Endothelial cell (in vitro differentiated cells): ENCODE measurements around the gene TOR1B. TPM values are rescaled to one million over a fixed set of nuclear protein-coding genes. Genes with fewer than 3 reads are reported as not detected.

Source experiments
- DNase-seq: peaks from one replicate; pipeline ENCODE4 v3.0.0; 2021; ENCODE audit warnings: low spot score
- H3K27ac Mint-ChIP-seq: one replicate; pipeline ENCODE4 v1.8.0; 2021; ENCODE audit warnings: mixed read lengths, inconsistent platforms; ENCODE audit not compliant: unreplicated experiment
- H3K27me3 Mint-ChIP-seq: one replicate; pipeline ENCODE4 v1.8.0; 2021; ENCODE audit warnings: mild to moderate bottlenecking, moderate library complexity, mixed read lengths, inconsistent platforms; ENCODE audit not compliant: unreplicated experiment
- H3K36me3 Mint-ChIP-seq: one replicate; pipeline ENCODE4 v1.8.0; 2021; ENCODE audit warnings: mild to moderate bottlenecking, low read depth, mixed read lengths, inconsistent platforms; ENCODE audit not compliant: unreplicated experiment
- H3K4me1 Mint-ChIP-seq: one replicate; pipeline ENCODE4 v1.8.0; 2021; ENCODE audit warnings: mild to moderate bottlenecking, mixed read lengths, inconsistent platforms; ENCODE audit not compliant: unreplicated experiment
- H3K4me3 Mint-ChIP-seq: one replicate; pipeline ENCODE4 v1.8.0; 2021; ENCODE audit warnings: mild to moderate bottlenecking, mixed read lengths, inconsistent platforms; ENCODE audit not compliant: unreplicated experiment
- H3K9me3 Mint-ChIP-seq: one replicate; pipeline ENCODE4 v1.8.0; 2021; ENCODE audit warnings: mixed read lengths, inconsistent platforms; ENCODE audit not compliant: unreplicated experiment
- total RNA-seq: library from RNA; stranded (reverse); fragmentation: NEBNext Ultra II Directional; extraction: Animal tissue kit (Norgen Biotek cat#: 25700); gene quantifications from one replicate; pipeline ENCODE4 v1.2.1, GENCODE V29; 2021; ENCODE audit not compliant: unreplicated experiment
- TF ChIP-seq, protein P1 (sequence below): fragments of 200-600 bp; sonication (generic); IDR thresholded peaks from one replicate; pipeline ENCODE4 v1.5.0; 2021; ENCODE audit warnings: antibody characterized with exemption; ENCODE audit not compliant: unreplicated experiment

The TOR1B gene
- total RNA-seq, 1 donor from 2014 or later = 22.8 TPM

DNA sequence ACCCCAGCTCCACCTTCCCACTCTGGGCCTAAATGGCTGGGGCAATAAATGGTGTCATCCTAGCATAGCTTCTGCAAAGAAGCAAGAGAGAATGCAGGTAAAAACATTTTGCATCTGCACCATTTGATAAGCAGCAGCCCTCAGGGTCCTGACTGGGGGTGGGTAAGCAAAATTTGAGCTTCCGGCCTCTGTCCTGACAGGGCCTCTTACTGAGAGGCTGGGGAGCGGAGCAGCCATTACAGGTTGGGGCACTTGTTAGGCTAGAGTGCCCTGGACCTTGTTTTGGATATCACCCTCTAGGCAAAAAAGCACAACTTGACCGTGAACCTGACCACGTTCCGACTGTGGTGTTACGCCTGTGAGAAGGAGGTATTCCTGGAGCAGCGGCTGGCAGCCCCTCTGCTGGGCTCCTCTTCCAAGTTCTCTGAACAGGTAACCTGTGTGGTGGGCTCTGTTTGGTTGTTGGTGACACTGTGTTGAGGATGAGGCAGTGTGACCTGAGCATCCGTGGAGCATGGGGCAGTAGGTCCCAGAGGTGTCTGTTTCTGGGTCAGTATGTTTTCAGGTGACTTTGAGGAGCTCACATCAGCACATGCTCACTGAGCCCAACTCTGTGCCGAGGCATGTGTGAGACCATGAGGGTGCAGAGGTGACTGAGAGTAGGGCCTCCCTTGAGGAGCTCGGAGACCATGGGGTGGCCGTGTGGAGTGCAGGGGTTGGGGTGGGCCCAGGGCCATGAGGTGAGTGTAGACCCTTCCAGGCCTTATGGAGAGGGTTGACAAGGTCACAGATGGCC is 55.4 kb downstream of the TOR1B start:
- TF ChIP-seq, protein P1, sequence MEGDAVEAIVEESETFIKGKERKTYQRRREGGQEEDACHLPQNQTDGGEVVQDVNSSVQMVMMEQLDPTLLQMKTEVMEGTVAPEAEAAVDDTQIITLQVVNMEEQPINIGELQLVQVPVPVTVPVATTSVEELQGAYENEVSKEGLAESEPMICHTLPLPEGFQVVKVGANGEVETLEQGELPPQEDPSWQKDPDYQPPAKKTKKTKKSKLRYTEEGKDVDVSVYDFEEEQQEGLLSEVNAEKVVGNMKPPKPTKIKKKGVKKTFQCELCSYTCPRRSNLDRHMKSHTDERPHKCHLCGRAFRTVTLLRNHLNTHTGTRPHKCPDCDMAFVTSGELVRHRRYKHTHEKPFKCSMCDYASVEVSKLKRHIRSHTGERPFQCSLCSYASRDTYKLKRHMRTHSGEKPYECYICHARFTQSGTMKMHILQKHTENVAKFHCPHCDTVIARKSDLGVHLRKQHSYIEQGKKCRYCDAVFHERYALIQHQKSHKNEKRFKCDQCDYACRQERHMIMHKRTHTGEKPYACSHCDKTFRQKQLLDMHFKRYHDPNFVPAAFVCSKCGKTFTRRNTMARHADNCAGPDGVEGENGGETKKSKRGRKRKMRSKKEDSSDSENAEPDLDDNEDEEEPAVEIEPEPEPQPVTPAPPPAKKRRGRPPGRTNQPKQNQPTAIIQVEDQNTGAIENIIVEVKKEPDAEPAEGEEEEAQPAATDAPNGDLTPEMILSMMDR = no peak
- Mint-ChIP-seq H3K9me3 (no peaks in the 10 kb centered on the region), H3K36me3 (peaks cover 27% of the 10 kb centered on the region), H3K27me3 (peaks cover 2% of the 10 kb centered on the region), H3K4me3 (no peak overlapping the region), H3K4me1 (no peaks in the 10 kb centered on the region), H3K27ac (no peak overlapping the region)
- DNase-seq = no peak

Other genes with a start within 250 kb of the TOR1B start
- not detected for gene C9orf50, start 182.1 kb upstream of the TOR1B start, total RNA-seq
- gene NTMT1, start 177.0 kb upstream of the TOR1B start, total RNA-seq = 16.7 TPM
- 26.2 TPM for gene ASB6, start 161.0 kb upstream of the TOR1B start, total RNA-seq
- gene PRRX2, start 137.5 kb upstream of the TOR1B start, total RNA-seq = 0.21 TPM
- 0.15 TPM for gene PTGES, start 50.1 kb upstream of the TOR1B start, total RNA-seq
- gene TOR1A, start 21.0 kb downstream of the TOR1B start, total RNA-seq = 58.0 TPM
- 29.1 TPM for gene C9orf78, start 32.1 kb downstream of the TOR1B start, total RNA-seq
- 21.7 TPM for gene USP20, start 32.3 kb downstream of the TOR1B start, total RNA-seq
- gene FNBP1, start 240.0 kb downstream of the TOR1B start, total RNA-seq = 119 TPM